Ovary (tissue), 9 donors: ENCODE measurements around the gene ST14. TPM values are rescaled to one million over a fixed set of nuclear protein-coding genes. Genes with fewer than 3 reads are reported as not detected.

Experiments
- DNase-seq, 5 donors: peaks; one replicate each; pipeline ENCODE4 v3.0.0-alpha.2; 2019 to 2020
- H3K27ac ChIP-seq, 2 donors: fragments of 200-600 bp; one replicate each; pipeline versions ENCODE4 v1.5.1 to v1.8.0; 2019 to 2022
- H3K27me3 ChIP-seq: fragments of 200-600 bp; one replicate; pipeline ENCODE4 v1.8.0; 2022
- H3K36me3 ChIP-seq: fragments of 200-600 bp; sonication (generic); one replicate; pipeline ENCODE4 v1.5.1; 2019
- H3K4me1 ChIP-seq: one replicate; pipeline ENCODE4 v1.8.1; 2013; ENCODE audit warnings: mild to moderate bottlenecking, moderate library complexity; ENCODE audit not compliant: insufficient read depth
- H3K4me3 ChIP-seq: fragments of 200-600 bp; sonication (generic); one replicate; pipeline ENCODE4 v1.5.1; 2017
- H3K9me3 ChIP-seq, 2 donors: fragments of 200-600 bp in 1 of 2; sonication (generic) in 1 of 2; one replicate each; pipeline versions ENCODE4 v1.5.1 to v1.8.1; 2013 to 2019; ENCODE audit warnings: mild to moderate bottlenecking in 1 of 2, moderate library complexity in 1 of 2
- EP300 ChIP-seq: sonication (generic); formaldehyde crosslinking; IDR thresholded peaks from one replicate; pipeline ENCODE4 v1.6.1; 2017; ENCODE audit warnings: antibody characterized with exemption
- POLR2A ChIP-seq: fragments of 450-650 bp; IDR thresholded peaks from one replicate; pipeline ENCODE4 v1.6.1; 2017; ENCODE audit warnings: antibody characterized with exemption, mild to moderate bottlenecking, moderate library complexity
- WGBS, 3 donors: extraction: QIAGEN DNeasy Blood & Tissue Kit in 1 of 3; methylation state at CpG; one replicate each; pipeline versions ENCODE4 v1.1.5 to v1.1.7; 2013 to 2017; 5-methylcytosine and 5-hydroxymethylcytosine counted together
- intact Hi-C, 4 donors: fragments of 100-400 bp; cut with DNase I; formaldehyde crosslinking; loops; one replicate each; pipeline versions ENCODE4 v1.11.0 to v1.15.1; 2022 to 2023
- polyA plus RNA-seq, 2 donors: library from polyadenylated mRNA; stranded (reverse); fragments of 200-250 nt in 1 of 2; fragments of 350-450 nt in 1 of 2; fragmentation: Illumina TruSeq in 1 of 2; extraction: RNeasy Lipid Tissue Mini Kit (QIAGEN cat#74804) in 1 of 2; gene quantifications; one replicate each; pipeline ENCODE4 v1.2.3, GENCODE V29; 2013 to 2014
- total RNA-seq, 7 donors: library from RNA; depleted of rRNA in 2 of 7; stranded (reverse); fragments of >200 nt in 2 of 7; fragmentation: NEBNext Ultra II Directional in 3 of 7; extraction: Animal tissue kit (Norgen Biotek cat#: 25700) in 3 of 7; gene quantifications; one replicate each; pipeline versions ENCODE4 v1.1.0 to v1.2.4, GENCODE V29; 2016 to 2023
- TF ChIP-seq, protein P1 (sequence below), 3 donors: fragments of 450-650 bp in 2 of 3; fragments of 200-600 bp in 1 of 3; IDR thresholded peaks; one replicate each; pipeline versions ENCODE4 v1.5.1 to v1.8.0; 2016 to 2022; ENCODE audit warnings: antibody characterized with exemption in 3 of 3, mild to moderate bottlenecking in 1 of 3
- donor health status: DM: no; HTN: no; CAD: no; lungs with moderate emphysema.
- donor health status: DM: no; HTN: no; CAD: no.
- donor health status: Bipolar disorder and iron deficiency.
- donor health status: DM: yes; HTN: yes; CAD: no.
- donor health status: DM: no; HTN: no; CAD: no.
- donor health status: DM: yes; HTN: yes; CAD: no.

ST14 gene
- total and polyA plus RNA-seq, 9 donors: 0.18 to 76.2 (median 4.5) TPM

DNA sequence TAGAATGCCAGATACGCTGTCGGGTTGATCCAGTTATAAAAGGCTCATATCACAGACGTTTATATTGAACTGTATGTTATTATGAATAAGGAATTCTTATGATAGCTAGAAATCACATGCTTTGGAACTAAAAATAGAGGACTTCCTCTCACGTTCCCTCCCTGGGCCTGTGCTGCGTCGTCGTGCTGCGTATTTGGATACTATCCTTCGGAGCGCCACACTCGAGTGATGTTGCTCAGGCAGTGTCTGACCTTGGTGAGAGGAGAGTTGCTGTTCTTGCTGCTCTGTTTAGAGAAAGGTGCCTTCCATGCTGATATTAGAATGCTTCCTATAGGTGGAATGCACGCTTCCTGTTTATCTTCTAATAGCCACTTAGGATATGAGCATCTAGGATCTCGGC lies 20.2 kb upstream of the ST14 start:
- Histone ChIP-seq H3K36me3 (no peaks in the 10 kb centered on the region), H3K4me1 (peaks cover 5% of the 10 kb centered on the region), H3K4me3 (no peak overlapping the region), H3K27ac (no peak overlapping the region), H3K27me3 (no peaks in the 10 kb centered on the region), H3K9me3 (no peaks in the 10 kb centered on the region)
- no peak for DNase-seq
- no peak for TF ChIP-seq EP300
- TF ChIP-seq, protein P1, sequence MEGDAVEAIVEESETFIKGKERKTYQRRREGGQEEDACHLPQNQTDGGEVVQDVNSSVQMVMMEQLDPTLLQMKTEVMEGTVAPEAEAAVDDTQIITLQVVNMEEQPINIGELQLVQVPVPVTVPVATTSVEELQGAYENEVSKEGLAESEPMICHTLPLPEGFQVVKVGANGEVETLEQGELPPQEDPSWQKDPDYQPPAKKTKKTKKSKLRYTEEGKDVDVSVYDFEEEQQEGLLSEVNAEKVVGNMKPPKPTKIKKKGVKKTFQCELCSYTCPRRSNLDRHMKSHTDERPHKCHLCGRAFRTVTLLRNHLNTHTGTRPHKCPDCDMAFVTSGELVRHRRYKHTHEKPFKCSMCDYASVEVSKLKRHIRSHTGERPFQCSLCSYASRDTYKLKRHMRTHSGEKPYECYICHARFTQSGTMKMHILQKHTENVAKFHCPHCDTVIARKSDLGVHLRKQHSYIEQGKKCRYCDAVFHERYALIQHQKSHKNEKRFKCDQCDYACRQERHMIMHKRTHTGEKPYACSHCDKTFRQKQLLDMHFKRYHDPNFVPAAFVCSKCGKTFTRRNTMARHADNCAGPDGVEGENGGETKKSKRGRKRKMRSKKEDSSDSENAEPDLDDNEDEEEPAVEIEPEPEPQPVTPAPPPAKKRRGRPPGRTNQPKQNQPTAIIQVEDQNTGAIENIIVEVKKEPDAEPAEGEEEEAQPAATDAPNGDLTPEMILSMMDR (IDR thresholded peaks at IDR 0.05): no peak
- TF ChIP-seq POLR2A: no peak
- intact Hi-C loops: loop anchor here in 2 of 4 donors (10.0 kb wide), 2 partner anchors 135 to 145 kb away; partner anchors contain the start of gene PRDM10 (in 1 of the 2)
- 71 to 81% (median 71%) methylated on average over 13 of the region's 13 CpGs for WGBS, 3 donors

DNA sequence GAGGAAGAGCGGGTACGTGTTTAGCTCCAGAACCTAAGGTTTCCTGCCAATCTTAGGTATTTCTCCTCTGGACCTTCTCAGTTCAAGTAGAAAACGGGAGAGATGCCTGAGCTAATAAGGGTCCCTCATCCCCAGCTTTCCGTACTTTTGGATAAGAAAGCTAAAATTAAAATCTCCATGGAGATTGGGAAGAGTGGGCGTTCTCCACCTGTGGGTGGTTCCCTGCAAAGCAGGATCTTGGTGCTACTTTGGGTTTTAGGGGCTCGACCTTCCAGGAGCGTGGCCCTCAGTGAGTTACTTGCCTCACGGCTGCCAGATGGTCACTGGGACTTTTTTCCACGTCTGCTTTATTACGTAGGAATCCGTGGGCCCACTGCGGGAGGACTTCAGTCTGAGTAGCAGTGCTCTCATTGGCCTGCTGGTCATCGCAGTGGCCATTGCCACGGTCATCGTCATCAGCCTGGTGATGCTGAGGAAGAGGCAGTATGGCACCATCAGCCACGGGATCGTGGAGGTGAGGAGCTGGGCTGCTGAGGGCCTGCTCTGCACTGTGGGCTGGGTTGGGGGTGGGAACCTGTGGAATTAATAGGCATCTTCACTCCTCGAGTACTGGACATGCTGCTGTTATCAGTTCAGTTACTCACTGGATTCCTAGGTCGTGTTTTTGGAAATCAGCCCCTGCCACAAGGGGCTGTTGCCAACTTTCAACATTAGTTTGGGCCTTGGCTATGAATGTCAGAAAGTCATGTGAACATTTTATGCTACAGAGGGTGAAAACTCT lies 17.8 kb upstream of the ST14 start:
- Histone ChIP-seq H3K9me3 (no peaks in the 10 kb centered on the region), H3K27ac (no peak overlapping the region), H3K36me3 (no peaks in the 10 kb centered on the region), H3K4me3 (no peak overlapping the region), H3K4me1 (peaks cover 3% of the 10 kb centered on the region), H3K27me3 (no peaks in the 10 kb centered on the region)
- intact Hi-C loops: no loop called here
- 75 to 77% (median 76%) methylated on average over 19 of the region's 19 CpGs for WGBS, 3 donors
- peak in 2 of 5 donors; percentile 30 to 59 for DNase-seq
- TF ChIP-seq EP300 (no peak), POLR2A (no peak)
- TF ChIP-seq, protein P1 (IDR thresholded peaks at IDR 0.05): no peak

DNA sequence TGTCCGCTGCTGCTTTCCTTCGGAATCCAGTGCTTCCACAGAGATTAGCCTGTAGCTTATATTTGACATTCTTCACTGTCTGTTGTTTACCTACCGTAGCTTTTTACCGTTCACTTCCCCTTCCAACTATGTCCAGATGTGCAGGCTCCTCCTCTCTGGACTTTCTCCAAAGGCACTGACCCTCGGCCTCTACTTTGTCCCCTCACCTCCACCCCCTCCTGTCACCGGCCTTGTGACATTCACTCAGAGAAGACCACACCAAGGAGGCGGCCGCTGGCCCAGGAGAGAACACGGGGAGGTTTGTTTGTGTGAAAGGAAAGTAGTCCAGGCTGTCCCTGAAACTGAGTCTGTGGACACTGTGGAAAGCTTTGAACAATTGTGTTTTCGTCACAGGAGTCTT lies 15.4 kb upstream of the ST14 start:
- peaks cover 3% of the 10 kb centered on the region for H3K4me1 ChIP-seq
- intact Hi-C loops: no loop called here
- H3K9me3 ChIP-seq: no peaks in the 10 kb centered on the region
- no peaks in the 10 kb centered on the region for H3K27me3 ChIP-seq
- WGBS, 3 donors: 48 to 61% (median 57%) methylated on average over 10 of the region's 10 CpGs
- H3K36me3 ChIP-seq: no peaks in the 10 kb centered on the region
- no peak overlapping the region for H3K4me3 ChIP-seq
- no peak for DNase-seq
- no peak overlapping the region for H3K27ac ChIP-seq
- TF ChIP-seq POLR2A (no peak), EP300 (no peak)
- TF ChIP-seq, protein P1 (IDR thresholded peaks at IDR 0.05): no peak

DNA sequence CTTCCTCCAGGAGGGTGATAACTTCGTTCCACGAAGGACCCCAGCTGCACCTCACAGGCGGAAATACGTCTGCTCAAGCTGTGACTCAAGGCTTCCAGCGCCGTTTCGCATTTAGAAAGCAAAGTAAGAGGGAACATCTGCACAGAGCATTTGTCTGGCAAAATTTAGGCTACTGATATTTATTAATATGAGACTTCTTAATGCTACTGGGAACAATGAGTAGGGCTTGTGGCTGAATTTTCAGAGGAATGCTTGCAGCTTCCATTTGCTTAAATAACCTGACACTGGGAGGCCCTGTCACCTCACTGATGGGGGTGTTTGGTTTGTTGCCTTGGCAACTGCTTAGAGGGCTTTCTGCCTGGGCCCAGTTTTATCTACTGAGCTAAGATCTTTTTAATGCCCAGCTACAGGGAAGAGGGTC lies 14.7 kb upstream of the ST14 start:
- no peak overlapping the region for H3K27ac ChIP-seq
- H3K36me3 ChIP-seq: no peaks in the 10 kb centered on the region
- H3K27me3 ChIP-seq: no peaks in the 10 kb centered on the region
- peak in 1 of 5 donors; percentile 23 for DNase-seq
- peaks cover 3% of the 10 kb centered on the region for H3K4me1 ChIP-seq
- H3K9me3 ChIP-seq: no peaks in the 10 kb centered on the region
- TF ChIP-seq, protein P1 (IDR thresholded peaks at IDR 0.05): no peak
- TF ChIP-seq EP300 (no peak), POLR2A (no peak)
- intact Hi-C loops: no loop called here
- H3K4me3 ChIP-seq: no peak overlapping the region
- WGBS, 3 donors: 50 to 68% (median 52%) methylated on average over 7 of the region's 7 CpGs
